EH (cell line): ENCODE measurements around the gene DOK7.
"Not testable (repeated sequence)": the region's sequence is repeated elsewhere in the genome, so short reads cannot be mapped to it uniquely, and the experiment has no call there.

Experiments
- DNase-seq: peaks from one replicate; pipeline ENCODE4 v3.0.0-alpha.2; 2015; ENCODE audit warnings: low read depth

DOK7 gene

DNA sequence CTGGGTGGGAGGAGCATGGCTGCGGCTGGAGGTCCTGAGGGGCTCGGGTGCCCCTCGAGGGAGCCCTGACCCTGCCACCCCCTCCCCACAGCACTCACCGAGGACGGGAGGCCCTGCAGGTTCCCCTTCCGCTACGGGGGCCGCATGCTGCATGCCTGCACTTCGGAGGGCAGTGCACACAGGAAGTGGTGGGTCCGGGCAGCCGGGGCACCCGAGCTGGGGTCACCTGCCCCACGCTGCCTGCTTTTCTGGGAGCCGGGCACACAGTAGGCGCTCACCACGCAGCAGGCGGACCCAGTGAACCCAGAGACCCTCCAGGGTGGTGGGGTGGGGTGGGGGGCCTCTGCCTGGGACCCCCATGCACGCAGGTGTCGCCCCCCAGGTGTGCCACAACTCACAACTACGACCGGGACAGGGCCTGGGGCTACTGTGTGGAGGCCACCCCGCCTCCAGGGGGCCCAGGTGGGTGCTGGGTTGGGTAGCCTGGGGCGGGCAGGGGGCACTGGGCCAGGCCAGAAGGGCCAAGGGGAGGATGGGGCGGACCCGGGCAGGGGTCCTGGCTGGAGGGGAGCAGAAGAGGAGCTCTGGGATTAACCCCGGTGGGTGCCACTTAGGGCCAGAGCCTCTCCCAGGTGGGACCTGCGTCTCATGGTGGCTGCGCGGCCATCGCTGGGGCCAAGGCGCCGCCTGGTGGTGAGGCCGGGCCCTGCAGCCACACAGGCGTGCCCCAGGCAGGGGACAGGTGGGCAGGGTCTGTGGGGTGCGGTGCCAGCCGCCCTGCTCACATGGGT lies 20.0 kb upstream of the DOK7 start:
- peak; percentile 48 for DNase-seq

DNA sequence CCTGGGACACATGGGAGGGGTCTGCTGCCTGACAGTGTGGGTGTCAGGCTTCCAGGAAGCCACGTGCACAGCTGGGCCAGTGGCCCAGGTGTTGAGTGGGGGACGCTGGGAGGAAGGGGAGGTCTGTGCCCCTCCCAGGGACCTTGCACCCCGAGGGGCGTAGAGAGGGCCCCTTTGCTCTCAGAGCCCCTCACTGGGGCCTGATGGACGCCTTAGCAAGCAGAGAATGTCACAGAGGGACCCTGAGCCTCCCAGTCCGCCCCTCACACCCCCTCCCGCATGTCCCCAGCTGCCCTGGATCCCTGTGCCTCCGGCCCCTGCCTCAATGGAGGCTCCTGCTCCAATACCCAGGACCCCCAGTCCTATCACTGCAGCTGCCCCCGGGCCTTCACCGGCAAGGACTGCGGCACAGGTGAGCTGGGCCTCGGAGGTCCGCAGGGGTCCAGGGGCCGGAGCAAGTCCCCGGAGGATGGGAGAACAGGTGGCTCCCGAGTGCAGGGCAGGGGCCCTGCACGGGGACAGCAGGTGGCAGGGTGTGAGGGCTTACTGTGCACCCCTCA lies 19.3 kb upstream of the DOK7 start:
- DNase-seq: no peak

DNA sequence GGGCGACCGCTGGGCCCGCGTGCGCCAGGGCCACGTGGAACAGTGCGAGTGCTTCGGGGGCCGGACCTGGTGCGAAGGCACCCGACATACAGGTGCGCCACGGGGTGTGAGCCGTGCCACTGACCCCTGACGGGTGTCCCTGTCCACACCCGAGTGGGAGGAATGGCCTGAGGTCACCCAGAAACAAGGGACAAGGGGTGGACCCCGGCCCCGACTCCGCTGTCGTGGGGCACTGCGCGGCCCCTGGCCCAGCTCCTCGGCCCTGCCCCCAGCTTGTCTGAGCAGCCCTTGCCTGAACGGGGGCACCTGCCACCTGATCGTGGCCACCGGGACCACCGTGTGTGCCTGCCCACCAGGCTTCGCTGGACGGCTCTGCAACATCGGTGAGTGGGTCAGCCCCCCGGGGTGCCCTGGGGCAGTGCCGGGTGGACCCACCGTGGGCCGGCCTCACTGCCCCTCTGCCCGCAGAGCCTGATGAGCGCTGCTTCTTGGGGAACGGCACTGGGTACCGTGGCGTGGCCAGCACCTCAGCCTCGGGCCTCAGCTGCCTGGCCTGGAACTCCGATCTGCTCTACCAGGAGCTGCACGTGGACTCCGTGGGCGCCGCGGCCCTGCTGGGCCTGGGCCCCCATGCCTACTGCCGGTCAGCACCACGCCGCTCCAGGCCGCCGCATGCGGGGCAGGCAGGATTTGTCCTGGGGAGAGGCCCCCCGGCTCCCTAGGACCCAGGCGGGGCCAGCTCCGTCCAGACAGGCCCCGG lies 18.6 kb upstream of the DOK7 start:
- DNase-seq: no peak

DNA sequence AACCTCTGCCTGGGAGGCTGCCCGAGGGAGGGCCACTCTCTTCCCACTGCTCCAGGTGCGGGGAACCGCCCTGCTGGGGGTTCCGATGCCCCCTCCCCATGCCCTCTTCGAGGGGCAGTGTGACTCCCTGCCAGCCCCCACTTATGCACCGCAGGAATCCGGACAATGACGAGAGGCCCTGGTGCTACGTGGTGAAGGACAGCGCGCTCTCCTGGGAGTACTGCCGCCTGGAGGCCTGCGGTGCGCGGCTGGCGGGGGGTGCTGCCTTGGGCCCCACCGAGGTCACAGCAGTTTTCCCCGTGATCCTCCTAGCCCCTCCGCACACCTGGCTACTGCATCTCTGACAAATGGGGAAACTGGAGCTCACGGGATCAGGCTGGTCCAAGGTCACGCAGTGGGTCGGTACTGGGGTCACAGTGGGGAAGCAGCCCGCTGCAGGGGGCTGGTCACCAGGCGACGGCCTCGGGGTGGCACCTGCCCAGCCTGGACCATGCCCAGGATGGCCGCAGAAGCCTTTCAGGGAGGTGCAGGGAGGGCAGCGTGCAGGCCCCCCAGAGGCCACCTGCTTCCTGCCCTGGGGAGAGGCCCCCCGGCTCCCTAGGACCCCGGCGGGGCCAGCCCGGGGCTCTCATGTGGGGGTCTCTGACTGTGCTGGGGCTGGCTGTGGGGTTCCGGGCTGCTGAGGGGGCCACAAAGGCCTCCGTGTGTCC lies 17.8 kb upstream of the DOK7 start:
- no peak for DNase-seq

DNA sequence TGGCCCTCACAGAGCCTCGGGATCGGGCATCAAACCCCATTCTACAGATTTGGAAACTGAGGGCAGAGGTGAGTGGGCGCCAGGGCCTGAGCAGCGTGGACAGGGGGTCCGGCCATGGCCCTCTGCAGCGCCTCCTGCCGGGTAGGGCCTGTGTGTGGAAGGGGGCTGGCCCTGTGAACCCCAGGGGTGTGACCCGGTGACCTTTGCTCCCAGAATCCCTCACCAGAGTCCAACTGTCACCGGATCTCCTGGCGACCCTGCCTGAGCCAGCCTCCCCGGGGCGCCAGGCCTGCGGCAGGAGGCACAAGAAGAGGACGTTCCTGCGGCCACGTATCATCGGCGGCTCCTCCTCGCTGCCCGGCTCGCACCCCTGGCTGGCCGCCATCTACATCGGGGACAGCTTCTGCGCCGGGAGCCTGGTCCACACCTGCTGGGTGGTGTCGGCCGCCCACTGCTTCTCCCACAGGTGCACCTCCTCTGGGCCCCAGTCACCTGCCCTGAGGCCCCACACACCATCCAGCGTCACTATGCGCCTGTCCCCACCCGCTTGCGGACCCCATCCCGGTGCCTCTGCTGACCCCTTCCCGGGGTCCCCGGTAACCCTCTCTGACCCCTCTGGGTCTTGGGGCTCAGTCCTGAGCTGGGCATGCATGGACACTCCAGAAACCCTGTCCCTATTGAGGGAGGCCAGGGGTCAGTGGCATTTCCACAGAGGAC lies 17.1 kb upstream of the DOK7 start:
- no peak for DNase-seq

DNA sequence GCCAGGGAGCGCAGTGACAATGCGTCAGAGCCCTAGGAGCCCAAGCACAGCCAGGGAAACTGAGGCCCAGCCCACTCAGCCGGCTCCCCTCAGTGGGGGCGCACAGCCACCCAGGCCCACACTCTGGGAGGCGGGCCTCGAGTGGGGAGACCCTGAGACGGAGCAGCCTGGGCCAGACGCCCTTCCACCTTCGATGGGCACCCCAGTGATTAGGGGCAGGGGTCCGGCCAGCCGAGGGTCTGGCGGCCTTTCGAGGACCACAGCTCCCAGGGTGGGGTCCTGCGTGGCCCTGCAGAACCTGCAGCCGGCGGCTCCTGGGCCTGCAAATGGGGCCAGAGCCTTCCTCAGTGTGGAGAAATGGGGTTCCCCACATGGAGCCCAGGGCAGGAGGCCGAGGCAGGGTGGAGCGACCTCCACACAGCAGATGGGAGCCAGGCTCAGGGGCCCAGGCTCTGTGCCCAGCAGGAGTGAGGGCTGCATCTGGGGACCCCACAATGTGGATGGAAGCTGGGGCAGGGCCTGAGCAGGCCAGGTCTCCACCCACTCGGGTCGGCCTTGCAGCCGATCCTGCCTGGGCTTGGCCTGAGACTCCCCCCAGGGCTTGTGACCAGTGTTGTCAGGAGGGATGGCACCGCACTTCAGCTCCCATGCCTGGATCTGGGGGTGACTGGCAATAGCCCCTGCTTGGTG lies 16.3 kb upstream of the DOK7 start:
- DNase-seq: no peak

DNA sequence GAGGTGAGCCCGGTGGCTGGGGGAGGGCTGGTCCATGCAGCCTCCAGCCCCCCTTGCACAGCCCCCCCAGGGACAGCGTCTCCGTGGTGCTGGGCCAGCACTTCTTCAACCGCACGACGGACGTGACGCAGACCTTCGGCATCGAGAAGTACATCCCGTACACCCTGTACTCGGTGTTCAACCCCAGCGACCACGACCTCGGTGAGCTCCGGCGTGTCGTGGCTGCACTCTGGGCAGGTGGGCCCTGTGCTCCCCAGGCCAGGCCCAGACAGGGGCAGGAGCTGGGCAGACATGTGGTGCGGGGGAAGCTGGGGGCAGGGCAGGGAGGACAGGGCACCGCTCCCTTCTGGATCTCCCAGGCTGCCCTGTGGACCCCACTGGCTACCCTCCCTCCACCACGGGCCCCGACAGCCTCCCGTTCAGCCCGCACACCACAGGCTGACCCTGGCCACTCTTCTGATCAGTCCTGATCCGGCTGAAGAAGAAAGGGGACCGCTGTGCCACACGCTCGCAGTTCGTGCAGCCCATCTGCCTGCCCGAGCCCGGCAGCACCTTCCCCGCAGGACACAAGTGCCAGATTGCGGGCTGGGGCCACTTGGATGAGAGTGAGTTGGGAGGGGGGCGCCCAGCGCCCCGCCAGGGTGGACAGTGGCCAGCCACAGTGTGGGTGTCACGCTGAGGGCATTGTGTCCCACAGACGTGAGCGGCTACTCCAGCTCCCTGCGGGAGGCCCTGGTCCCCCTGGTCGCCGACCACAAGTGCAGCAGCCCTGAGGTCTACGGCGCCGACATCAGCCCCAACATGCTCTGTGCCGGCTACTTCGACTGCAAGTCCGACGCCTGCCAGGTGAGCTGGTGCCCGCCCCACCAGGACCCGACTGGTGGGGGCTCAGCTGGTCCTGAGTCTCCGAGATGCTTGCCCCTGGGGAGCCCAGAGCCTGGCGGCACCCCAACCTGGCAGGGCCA lies 15.4 kb upstream of the DOK7 start:
- no peak for DNase-seq

DNA sequence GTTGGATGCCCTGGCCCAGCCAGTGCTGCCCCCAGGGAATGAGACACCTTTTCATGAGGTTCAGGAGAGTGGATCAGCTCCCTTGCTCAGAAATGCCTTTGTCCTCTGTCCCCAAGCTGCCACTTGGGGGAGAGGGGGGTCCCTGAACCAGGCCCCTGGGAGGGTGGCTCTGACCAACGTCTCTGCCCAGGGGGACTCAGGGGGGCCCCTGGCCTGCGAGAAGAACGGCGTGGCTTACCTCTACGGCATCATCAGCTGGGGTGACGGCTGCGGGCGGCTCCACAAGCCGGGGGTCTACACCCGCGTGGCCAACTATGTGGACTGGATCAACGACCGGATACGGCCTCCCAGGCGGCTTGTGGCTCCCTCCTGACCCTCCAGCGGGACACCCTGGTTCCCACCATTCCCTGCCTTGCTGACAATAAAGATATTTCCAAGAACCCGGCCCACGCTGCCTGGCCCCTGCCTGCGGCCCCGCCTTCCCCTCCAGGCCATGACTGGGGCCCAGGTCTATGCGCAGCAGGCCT lies 14.0 kb upstream of the DOK7 start:
- DNase-seq: no peak

DNA sequence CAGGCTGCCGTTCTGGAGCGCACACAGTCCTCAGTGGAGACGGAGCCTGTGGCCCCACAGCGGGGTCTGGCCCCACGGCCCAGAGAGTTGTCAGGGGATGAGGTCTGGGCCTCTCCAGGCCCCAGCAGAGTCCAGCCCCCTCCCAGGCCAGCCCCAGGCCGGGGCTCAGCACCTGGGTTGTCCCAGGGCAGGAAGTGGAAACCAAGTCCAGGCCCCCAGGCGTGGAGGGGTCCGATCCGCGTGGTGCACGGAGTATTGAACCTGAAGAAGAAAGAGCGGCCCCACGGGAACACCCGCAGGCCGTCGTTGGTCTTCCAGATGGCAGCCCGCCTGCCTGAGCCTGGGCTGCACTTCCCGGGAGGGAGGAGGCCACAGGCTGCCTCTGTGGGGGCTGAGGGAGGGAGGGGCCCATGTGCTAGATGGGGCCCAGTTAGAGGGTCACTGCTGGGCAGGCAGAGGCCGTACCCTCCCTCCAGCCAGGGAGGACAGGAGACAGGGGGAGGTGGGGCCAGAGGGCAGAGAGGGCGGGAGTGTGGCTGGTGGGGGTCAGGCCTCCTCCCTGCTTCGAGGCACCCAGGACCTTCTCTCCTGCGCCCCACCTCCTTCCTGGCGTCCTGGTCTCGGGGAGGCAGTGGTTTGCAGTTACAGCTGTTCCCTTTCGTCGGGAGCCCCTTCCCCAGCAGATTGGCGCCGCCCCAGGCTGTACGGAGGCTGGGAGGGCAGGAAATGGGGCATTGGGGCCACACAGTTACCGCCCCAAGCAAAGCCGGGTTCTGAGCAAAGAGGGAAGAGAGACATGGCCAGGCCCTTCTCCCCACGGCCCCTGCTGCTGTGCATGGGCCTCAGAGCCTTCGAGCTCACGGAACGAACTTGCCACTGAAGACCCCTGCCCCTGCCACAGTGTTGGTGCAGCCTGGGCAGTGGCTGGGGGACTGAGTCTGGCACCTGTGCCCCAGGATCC lies 13.3 kb upstream of the DOK7 start:
- DNase-seq: no peak

DNA sequence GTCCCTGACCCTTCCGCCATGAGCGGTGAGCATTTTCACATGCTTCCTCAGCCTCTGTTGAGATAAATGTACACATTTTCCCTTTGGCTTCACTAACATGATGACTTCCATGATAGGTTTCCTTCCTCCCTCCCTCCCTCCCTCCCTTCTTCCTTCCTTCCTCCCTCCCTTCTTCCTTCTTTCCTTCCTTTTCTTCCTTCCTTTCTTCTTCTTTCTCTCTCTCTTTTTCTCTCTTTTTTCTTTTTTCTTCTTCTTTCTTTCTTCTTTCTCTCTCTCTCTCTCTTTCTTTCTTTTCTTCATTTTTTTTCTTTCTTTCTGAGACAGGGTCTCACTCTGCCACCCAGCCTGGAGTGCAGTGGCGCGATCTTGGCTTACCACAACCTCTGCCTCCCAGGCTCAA lies 12.5 kb upstream of the DOK7 start:
- no peak for DNase-seq

DNA sequence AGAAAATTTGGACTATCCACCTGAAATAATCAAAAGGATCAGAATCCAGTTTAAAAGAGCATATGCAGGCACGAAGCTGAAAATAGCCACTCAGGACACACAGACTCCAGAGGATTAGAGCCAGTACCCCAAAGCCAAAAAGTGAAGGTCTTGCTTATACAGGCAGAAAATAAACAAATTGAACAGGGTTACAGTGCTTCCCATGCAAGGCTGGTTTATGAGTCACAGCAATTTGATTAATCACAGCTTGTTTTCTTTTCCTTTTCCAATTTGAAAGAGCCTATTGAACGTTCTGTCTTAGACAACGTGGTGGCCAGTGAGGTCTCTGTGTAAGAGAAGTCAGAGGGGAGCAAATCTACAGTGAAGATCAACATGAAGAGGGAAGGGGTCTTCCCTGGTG lies 11.2 kb upstream of the DOK7 start:
- peak; percentile 68 for DNase-seq

DNA sequence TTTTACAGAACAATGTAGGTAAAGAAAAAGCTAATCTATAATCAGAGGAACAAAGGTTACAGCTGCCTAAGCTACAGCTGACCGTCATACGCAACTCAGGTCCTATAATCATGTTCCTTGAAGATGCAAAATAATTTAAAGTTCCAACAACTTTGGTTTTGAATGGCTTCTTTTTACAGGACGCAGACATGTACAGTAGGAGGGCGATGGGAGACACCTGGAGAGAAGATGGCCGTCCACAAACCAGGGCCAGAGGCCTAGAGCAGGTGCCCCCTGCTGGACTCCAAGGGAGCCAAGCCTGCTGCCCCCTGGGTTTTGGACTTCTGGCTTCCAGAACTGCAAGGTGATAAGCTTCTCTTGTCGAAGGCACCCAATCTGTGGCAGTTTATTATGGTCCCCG lies 10.7 kb upstream of the DOK7 start:
- no peak for DNase-seq

DNA sequence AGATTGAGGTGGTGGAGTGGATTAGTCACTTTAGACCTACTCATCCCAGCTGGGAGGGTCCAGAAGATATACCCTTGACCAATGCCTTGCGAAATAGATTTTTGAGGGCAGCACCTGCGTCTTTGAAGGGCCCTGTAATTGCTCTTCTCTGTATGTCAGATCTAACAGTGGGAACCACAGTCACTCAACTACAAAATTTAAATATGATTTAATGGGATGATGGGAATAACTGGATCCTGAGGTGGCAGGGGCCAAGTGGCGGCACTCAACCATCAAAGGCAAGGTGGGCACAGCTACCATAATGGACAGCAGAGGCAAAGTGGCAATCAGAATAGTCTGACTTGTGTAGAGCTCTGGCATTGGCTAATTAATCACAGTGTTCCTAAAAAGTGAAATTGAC lies 7.5 kb upstream of the DOK7 start:
- not testable (repeated sequence) for DNase-seq

DNA sequence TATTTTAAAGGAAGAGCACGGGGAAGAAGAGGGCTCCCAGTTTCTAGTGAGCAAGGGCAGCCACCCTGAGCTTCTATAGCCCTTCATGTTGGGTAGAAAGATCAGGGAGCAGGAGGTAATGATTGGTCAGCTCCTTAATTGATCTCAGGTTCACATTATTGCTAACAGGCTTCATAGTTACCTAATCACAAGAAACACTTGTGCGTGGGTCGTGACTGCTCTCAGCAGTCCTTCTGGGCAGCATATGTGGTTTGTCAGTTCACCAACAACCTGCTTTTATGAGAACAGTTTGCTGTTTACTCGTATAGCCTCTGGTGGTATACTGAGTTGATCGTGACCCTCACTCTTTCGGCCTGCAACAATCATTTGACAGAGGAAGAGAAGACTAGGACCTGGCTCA lies 4.7 kb upstream of the DOK7 start:
- no peak for DNase-seq

DNA sequence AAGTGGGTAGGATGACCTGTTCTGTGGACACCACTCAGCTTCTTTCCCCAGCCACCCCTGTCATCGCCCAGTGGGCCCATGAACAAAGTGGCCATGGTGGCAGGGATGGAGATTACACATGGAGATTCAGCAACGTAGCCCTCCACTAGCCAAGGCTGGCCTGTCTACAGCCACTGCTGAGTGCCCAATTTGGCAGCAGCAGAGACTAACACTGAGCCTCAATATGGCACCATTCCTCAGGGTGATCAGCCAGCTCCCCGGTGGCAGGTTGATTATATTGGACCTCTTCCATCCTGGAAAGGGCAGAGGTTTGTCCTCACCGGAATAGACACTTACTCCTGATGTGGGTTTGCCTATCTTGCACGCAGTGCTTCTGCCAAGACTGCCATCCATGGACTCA lies 4.0 kb upstream of the DOK7 start:
- not testable (repeated sequence) for DNase-seq

DNA sequence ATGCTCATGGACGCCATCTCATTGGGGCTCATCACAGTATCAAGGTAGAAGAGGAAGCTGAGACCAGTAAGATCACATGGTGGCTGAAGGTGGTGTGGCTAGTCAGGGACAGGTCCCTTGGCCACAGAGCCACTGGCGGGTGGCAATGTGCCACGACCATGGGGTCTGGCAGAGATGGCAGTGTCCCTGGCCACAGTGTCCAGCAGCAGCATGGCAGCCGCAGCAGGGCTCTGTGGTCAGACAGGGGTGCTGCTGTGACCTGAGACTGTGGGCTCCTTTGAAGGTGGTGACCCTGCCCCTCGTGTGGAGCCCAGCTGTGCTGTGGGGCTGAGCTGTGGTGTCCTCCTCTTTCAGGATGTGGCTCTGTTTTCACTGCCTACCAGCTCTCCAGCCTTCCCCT lies 2.2 kb upstream of the DOK7 start:
- no peak for DNase-seq

DNA sequence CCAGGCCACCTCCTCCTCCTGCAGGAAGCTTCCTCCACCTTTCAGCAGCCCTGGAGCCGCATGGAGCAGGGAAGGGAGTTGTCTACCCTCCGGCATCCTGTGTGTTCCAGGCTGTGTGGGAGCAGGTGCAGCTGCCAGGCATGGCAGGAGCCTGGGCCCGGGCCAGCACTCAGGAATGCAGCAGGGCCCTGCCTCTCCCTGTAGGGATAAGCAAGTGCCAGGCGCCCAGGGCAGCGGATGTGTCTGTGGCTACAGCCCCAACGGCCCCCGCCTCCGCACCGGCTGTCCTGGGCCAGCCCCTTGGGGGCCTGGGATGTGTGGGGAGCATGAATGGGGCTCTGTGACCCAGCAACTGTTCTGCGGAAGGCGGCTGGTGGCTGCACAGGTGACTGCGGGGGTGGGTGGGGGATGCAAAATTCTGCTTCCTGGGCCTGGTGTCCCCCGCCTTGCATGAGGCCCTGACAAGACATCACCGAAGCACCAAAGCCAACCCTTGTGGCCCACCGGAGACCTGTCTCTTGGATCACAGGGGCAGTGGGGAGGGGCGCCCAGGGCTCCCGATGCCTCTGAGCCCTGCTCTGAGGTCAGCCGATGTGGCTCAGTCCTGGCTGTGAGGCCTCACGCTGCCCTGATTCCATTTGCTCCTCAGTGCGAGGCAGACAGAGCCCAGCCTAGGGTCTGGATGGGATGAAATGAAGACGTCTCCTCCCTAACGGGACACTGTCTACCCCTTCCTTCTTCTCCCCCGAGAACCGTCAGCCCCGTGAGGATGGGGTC lies 1.4 kb upstream of the DOK7 start:
- no peak for DNase-seq

DNA sequence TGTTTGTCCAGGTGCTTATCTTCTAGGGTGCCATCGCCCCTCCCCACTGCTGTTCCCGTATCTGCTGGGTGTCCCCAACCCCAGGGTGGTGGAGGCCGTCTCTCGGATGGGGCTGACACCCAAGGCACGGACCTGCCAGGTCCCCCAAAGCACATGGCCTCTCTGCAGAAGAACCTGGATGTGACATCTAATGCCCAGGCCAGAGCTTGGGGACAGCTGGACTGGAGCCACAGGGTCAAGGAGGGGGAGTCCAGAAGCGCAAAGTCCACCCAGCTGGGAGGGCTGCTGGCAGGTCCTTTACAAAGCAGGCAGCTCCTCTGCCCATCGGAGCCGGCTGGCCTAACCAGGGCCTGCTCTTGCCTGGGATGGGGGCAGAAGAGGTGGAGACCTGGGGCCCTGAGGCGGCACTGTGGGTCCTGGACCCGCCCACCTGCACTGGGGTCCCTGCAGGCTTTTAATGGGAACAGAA lies 751 bp upstream of the DOK7 start:
- DNase-seq: no peak
